MG63 (cell line): Measurements from ENCODE around the gene TXNRD1. TPM values are rescaled to one million over a fixed set of nuclear protein-coding genes. Genes with fewer than 3 reads are reported as not detected.

ENCODE experiments used
- DNase-seq: peaks from one replicate; pipeline ENCODE4 v3.0.0-alpha.2; 2020
- H3K27me3 ChIP-seq: fragments of 250-450 bp; sonication (Bioruptor Pico); 2 replicates; pipeline ENCODE4 v1.5.1; 2020; ENCODE audit warnings: mild to moderate bottlenecking, moderate library complexity
- H3K36me3 ChIP-seq: fragments of 250-450 bp; sonication (Bioruptor Pico); 2 replicates; pipeline ENCODE4 v1.5.1; 2020; ENCODE audit warnings: mild to moderate bottlenecking, moderate library complexity
- H3K4me3 ChIP-seq: fragments of 250-450 bp; sonication (Bioruptor Pico); 2 replicates; pipeline ENCODE4 v1.5.1; 2020; ENCODE audit warnings: mild to moderate bottlenecking, moderate library complexity
- H3K9me3 ChIP-seq: fragments of 250-450 bp; sonication (Bioruptor Pico); 2 replicates; pipeline ENCODE4 v1.5.1; 2020; ENCODE audit warnings: mild to moderate bottlenecking, moderate library complexity
- total RNA-seq: library from RNA; depleted of rRNA; stranded (reverse); fragments of >200 nt; shearing (Covaris generic); gene quantifications from 2 replicates; pipeline ENCODE4 v1.2.3, GENCODE V29; 2014; ENCODE audit warnings: low replicate concordance

TXNRD1 gene
- total RNA-seq, 1 experiment from 2014 or later: 924 TPM

DNA sequence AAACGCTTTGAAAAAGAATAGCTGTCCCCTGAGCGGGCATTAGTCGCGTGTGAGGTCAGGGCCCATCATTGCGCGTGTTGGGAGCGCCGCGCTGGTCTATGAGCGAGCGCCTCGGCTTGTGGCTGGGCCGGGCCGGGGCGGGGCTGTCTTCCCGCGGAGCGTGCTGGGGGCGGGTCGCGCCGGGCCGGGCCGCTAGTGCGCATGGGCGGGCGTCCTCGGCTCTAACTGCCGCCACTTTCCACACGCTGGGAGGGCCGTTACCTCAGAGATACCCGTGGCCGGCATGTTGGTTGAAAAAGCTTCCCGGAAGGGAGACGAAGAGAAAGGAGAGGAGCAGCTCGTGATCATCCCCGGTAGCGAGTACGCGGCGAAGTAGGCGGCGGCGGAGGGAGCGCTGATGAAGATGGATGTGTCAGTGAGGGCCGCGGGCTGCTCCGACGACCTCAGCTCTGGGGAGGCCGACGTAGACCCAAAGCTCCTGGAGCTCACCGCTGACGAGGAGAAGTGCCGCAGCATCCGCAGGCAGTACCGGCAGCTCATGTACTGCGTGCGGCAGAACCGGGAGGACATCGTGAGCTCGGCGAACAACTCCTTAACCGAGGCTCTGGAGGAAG lies 88.1 kb downstream of the TXNRD1 start, which contains the start of gene EID3:
EID3 (plus strand) TSS at position 202 of the 614 bp plus-strand sequence; CDS start at position 398, 196 bp downstream.
- no peaks in the 10 kb centered on the region for H3K9me3 ChIP-seq
- no peaks in the 10 kb centered on the region for H3K27me3 ChIP-seq
- H3K36me3 ChIP-seq: peaks cover 88% of the 10 kb centered on the region
- peak; percentile 90 for DNase-seq
- peak within 1 kb of the TSS; percentile 37 for H3K4me3 ChIP-seq

DNA sequence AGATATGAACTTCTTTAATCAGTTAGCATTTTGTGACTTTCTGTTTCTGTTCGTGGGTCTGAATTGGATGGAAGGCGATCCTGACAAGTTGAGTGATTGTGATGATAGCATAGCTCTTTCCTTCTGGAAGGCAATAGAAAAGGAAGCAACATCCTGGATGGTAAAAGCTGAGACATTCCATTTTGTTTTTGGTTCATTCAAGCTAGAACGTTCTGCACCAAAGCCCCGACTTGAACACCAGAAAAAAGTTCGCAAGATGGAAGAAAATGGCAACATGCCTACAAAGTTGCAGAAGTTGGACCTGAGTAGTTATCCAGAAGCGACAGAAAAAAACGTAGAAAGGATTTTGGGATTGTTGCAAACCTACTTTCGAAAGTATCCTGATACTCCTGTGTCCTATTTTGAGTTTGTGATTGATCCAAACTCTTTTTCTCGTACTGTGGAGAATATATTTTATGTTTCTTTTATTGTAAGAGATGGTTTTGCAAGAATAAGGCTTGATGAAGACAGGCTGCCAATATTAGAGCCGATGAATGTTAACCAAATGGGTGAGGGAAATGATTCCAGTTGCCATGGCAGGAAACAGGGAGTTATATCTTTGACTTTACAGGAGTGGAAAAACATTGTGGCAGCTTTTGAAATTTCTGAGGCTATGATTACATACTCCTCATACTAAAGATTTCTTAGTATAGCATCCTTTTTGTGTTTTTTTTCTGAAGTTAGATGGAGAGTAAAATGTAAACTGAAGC lies 88.9 kb downstream of the TXNRD1 start:
- Histone ChIP-seq H3K9me3 (no peaks in the 10 kb centered on the region), H3K27me3 (no peaks in the 10 kb centered on the region), H3K4me3 (peak overlapping the region; percentile 37), H3K36me3 (peaks cover 86% of the 10 kb centered on the region)
- no peak for DNase-seq

DNA sequence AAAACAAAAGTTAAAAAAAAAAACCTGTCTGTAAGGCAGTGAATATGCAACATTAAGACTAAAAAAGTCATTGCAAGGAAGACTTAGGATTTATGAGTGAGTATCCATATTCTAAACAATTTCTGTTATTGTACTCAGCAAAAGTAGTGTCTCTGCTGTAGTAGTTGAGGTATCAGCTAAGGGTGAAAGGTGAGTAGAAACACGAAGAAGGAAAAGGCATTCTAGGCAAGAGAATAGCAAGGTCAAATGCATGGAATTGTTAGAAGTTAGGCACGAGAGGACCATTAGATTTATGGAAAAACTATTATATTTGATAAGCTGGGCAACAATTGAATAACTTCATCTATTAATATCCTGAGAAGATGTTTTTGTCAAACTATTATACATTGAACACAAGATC lies 89.8 kb downstream of the TXNRD1 start:
- Histone ChIP-seq H3K27me3 (no peaks in the 10 kb centered on the region), H3K9me3 (no peaks in the 10 kb centered on the region), H3K4me3 (no peak overlapping the region; the same call in 1 of the 2 replicates), H3K36me3 (peaks cover 84% of the 10 kb centered on the region)
- no peak for DNase-seq

DNA sequence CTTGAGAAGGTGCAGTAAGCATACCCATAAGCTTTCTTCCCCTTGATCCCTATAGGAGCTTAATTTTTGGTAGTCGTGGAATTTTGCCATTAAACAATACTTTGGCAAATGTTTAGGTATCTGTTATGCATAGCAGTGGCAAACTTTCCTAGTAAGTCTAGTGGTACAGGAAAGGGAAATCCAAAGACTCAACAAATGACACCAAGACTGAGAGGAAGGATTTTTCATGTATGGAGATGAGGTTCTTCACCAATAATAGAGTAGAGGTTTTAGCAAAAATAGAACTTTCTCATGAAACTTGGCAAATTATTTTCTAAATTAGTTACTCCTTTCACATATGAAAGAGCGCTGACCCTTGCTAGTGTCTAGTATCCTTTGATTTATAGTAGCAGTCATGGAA lies 90.8 kb downstream of the TXNRD1 start:
- Histone ChIP-seq H3K9me3 (no peaks in the 10 kb centered on the region), H3K4me3 (no peak overlapping the region), H3K36me3 (peaks cover 88% of the 10 kb centered on the region), H3K27me3 (no peaks in the 10 kb centered on the region)
- DNase-seq: no peak

DNA sequence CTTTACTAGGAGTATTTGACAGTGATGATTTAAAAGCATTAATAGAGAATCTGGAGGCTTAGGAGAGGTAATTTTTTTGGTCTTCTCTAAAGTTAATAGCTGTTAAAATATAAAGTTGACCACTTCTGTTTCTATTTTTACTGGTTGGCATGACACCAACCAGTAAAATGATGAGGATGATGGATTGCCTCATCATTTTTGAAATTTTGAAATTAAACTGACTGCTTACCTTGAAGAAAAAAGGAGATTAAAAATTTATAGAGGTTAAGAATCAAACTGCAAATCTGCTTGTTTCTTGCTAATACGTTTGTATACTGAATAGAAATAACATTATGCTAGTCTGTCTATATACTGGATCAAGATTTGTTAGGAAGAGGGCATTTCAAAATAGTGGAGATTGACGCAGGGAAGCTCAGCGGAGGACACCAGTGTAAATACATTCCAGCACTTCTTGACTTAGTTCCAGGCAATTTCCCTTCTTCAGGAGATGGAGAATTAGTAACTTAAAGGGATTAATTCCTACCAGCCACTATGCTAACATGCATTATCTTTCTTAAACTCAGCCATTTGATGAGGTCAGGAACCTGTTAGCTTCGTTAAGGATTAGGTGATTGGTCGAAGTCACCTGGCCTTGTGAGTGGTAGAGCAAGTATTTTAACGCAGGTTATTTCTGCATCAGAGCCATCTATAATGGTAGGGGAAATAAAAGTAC lies 91.5 kb downstream of the TXNRD1 start:
- Histone ChIP-seq H3K36me3 (peaks cover 86% of the 10 kb centered on the region), H3K9me3 (no peaks in the 10 kb centered on the region), H3K4me3 (no peak overlapping the region), H3K27me3 (no peaks in the 10 kb centered on the region)
- no peak for DNase-seq

DNA sequence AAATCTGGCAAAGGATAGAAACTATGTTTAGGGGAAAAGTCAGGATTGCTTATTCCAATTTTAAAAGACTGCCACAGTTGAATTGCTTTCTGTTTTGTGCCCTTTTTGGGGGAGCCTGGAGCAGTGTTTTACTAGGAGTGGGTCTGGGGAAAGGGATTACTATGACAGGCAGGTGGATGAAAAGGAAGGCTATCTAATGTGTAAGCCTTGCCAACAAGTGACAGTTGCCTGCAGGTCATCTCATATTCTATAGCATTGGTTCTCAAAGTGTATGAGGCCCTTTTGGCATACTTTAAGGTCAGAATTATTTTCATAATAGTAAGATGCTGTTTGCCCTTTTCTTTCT lies 92.0 kb downstream of the TXNRD1 start:
- no peaks in the 10 kb centered on the region for H3K9me3 ChIP-seq
- no peaks in the 10 kb centered on the region for H3K27me3 ChIP-seq
- no peak overlapping the region for H3K4me3 ChIP-seq
- DNase-seq: no peak
- peaks cover 90% of the 10 kb centered on the region for H3K36me3 ChIP-seq

DNA sequence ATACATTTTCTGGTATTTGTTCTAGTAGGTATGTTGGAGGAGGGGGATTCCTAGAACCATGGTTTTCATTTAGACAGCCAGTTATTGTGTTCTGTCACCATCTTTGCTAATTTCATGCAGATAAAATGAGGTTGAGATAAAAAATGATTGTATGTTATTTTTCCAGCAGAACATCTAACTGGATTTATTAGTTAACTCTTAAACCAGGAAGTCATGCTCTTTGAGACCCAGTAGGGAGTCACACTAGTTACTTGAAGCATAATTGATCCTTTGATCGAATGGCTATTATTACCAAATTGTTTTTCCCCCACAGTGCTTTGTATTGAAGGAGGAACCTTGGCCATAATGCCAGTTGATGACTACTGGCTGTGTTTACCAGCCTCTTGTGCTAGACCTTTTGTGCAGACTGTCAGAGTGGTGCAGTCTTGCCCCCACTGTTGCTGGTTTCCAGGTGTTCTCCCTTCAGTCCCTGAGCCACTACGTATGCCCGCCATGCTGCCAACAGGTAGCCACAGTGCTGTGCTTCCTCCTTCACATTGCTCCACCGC lies 93.9 kb downstream of the TXNRD1 start:
- DNase-seq: no peak
- H3K36me3 ChIP-seq: peaks cover 92% of the 10 kb centered on the region

DNA sequence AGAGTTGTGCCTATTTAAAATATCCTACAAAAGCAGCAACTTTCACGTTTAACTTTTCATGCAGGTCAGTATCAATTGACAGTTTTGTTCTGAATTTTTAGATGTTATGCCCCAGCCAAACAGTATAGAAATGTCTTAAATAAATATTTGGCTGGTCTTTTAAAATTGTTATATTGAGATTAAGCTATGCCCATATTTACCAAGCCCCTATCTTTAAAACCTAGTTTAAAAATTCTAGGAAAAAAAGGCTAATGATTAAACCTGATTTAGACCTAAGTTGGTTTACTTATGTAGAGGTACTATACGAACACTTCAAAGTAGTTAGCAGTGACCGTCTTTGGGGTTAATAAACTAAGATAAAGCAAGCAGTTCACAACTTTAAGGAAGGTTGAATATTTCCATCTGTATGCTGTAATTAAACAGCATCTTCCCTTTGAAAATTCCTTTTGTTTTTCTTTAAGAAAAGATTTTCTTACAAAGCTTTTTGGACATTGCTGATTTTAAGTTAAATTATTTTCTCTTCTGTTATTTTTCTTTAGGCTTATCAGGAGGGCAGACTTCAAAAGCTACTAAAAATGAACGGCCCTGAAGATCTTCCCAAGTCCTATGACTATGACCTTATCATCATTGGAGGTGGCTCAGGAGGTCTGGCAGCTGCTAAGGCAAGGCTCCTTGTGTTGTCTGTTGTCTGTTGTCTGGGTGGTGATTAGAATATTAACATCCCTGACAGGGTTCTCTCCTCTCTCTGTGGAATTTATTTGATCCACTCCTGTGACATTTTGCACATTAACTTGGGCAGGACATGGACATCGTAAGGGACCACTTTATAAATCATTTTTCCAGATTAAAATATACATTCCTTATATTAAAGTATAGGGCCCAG lies 95.4 kb downstream of the TXNRD1 start:
- Histone ChIP-seq H3K9me3 (no peaks in the 10 kb centered on the region), H3K4me3 (no peak overlapping the region), H3K27me3 (no peaks in the 10 kb centered on the region), H3K36me3 (peaks cover 92% of the 10 kb centered on the region)
- DNase-seq: no peak

More for the DNA sequence above, 93.9 kb downstream of the TXNRD1 start:
- Histone ChIP-seq H3K27me3 (no peaks in the 10 kb centered on the region), H3K9me3 (no peaks in the 10 kb centered on the region), H3K4me3 (no peak overlapping the region)

DNA sequence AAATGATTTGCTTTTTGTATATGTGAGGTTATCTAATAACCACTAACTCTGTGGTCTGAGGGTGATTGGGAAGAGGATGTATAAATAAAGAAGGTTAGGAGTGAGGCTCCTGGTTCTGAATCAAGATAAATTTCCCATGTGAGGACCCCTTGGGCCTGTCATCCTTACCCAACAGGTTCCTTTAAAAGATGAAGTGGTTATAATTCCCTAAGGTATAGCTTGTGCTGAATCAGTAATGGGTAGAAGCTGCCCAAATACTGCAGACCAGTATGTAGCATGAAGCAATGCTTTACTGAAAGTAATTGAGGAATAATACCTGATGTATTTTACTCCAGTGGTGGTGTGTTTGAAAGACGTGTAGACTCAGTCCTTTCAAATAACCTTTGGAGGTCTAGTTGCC lies 96.6 kb downstream of the TXNRD1 start:
- H3K36me3 ChIP-seq: peaks cover 93% of the 10 kb centered on the region
- H3K9me3 ChIP-seq: no peaks in the 10 kb centered on the region
- H3K4me3 ChIP-seq: no peak overlapping the region
- no peak for DNase-seq
- no peaks in the 10 kb centered on the region for H3K27me3 ChIP-seq

DNA sequence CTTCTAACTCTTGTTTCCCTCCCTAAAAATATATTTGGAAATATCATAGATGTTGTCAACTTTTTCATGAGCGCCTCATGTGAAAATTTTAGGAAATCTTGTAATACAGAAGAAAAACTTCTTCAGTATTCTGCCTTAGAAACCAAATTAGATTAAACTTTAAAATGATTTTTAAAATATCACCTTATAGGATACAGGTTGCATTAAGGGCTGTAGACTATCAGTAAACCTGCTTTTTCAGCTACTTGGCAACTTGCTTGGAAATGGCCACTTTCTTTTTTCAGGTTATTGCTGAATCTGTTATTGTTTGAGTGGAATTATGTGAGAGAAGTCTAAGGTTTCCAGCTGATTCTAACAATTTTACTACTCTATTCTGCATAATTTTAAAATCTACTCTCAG lies 97.1 kb downstream of the TXNRD1 start:
- Histone ChIP-seq H3K4me3 (no peak overlapping the region), H3K9me3 (no peaks in the 10 kb centered on the region), H3K27me3 (no peaks in the 10 kb centered on the region), H3K36me3 (peaks cover 93% of the 10 kb centered on the region)
- no peak for DNase-seq

DNA sequence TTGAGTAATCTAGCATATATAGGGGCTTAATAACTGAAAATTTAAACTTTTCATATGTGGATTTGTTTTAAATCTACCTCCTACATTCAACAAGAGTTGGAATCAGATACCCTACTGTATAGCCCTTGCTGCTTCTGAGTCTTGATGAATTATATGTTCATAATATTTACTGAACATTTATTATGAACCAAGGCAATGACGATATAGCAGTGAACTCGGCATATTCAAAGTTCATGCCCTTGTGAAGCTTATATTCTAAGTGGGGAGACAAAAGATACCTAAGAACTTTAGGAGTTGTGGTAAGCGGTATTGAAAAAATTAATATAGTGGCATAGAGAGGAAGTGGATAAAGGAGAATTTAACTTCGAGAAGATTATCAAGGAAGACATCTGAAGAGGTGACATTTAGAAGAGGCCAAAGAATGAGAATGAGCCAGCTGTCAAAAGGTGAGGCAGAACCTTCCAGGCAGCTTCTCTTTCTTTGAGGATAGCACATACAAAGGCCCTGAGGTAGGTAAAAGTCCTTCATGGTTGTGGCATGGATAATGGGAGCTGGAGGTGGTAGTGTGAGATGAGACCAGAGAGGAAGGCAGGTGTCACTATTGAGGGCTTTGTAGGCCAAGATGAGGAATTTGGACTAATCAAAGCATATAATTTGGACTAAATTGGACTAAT lies 98.1 kb downstream of the TXNRD1 start:
- Histone ChIP-seq H3K27me3 (no peaks in the 10 kb centered on the region), H3K4me3 (no peak overlapping the region), H3K9me3 (no peaks in the 10 kb centered on the region), H3K36me3 (peaks cover 96% of the 10 kb centered on the region)
- DNase-seq: no peak

DNA sequence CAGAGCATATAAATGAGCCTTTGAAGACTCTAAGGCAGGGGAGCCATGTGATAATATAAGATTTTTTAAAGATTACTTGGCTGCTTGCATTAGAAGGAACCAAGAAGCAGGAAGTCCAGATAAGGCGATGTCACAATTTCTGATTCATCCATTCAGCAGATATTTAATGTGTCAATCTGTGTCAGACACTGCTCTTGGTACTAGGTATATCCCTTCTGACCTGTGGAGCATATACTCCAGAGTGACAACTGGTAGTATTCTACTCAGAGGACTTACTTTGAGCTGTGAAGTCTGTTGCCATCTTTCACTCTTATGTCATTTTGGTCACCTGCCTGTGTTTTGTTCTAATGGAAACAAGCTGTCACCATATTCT lies 98.6 kb downstream of the TXNRD1 start:
- no peaks in the 10 kb centered on the region for H3K27me3 ChIP-seq
- peaks cover 97% of the 10 kb centered on the region for H3K36me3 ChIP-seq
- DNase-seq: no peak
- no peaks in the 10 kb centered on the region for H3K9me3 ChIP-seq
- no peak overlapping the region for H3K4me3 ChIP-seq

DNA sequence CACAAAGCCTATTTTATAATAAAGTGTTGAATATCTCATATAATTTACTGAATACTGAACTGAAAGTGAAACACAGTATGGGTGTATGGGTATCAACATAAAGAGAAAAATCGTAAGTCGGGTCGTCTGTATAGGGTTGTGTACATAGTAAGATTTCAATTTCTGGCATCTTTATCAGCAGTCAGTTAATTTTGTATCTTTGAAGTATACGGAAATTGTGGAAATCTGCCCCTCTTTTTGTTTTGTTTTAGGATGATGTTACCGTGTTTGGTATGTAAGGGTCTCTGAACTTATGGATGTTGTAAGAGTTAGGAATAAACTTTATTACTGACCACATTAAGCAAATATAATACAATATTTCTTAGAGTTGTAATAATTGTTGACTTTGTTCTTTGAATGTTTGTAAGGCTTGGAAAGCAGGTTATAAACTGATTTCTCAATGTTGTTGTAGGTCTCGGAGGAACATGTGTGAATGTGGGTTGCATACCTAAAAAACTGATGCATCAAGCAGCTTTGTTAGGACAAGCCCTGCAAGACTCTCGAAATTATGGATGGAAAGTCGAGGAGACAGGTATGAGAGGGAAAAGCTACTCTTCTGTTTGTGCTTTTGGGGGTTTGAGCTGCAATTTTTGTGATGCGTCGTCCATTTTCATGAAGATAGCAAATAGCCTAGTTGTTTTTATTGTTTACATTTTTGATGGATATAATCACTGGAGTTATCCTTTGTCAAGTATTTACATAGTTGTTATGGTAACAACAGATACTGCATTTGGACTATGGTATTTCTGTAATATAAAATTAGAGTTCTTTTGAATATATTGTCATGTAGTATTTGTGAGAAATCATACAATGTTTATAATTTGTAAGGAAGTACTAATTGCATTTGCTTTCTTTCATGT lies 100.0 kb downstream of the TXNRD1 start:
- H3K4me3 ChIP-seq: no peak overlapping the region
- H3K9me3 ChIP-seq: no peaks in the 10 kb centered on the region
- H3K27me3 ChIP-seq: no peaks in the 10 kb centered on the region
- no peak for DNase-seq
- H3K36me3 ChIP-seq: peaks cover 99% of the 10 kb centered on the region

DNA sequence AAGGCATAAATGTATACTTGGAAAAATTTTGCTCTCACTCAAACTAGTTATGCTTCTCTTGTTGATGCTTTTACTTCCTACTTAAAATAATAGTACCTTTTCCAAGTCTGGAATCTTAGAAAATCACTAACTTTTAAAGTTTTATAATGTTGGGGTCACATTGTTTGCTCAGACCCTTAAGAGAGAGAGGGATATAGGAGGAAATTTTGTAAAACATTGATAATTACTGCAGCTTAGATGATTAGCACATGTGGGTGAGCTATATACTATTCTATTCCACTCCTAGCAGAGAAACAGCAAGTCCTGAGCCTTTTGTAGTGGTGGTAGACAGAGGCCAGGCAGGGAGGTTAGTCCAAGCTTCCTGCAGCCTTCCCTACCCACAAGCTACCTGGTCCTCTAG lies 101.4 kb downstream of the TXNRD1 start:
- DNase-seq: no peak

DNA sequence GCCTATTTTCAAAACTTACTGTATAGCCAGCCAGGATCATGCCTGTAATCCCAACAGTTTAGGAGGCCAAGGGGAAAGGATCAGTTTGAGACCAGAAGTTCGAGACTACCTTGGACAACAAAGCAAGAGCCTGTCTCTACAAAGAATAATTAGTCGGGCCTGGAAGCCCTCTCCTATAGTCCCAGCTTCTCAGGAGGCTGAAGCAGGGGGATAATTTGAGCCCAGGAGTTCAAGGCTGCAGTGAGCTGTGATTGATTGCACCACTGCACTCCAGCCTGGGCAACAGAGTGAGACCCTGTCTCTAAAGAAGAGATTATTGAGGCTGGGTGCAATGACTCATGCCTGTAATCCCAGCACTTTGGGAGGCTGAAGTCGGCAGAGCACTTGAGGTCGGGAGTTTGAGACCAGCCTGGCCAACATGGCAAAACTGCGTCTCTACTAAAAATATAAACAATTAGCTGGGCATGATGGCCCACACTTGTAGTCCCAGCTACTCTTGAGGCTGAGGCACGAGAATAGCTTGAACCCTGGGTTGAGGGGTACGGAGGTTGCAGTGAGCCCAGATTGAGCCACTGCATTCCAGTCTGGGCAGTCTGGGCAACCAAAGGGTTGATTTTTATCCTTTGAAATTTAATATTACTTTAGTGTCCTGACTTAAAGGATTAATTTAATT lies 102.1 kb downstream of the TXNRD1 start:
- H3K27me3 ChIP-seq: no peaks in the 10 kb centered on the region
- H3K9me3 ChIP-seq: no peaks in the 10 kb centered on the region
- DNase-seq: no peak
- H3K4me3 ChIP-seq: no peak overlapping the region
- peaks cover 100% of the 10 kb centered on the region for H3K36me3 ChIP-seq

More for the DNA sequence above, 101.4 kb downstream of the TXNRD1 start:
- Histone ChIP-seq H3K4me3 (no peak overlapping the region), H3K27me3 (no peaks in the 10 kb centered on the region), H3K9me3 (no peaks in the 10 kb centered on the region), H3K36me3 (peaks cover 100% of the 10 kb centered on the region)
